Heart left ventricle (tissue), 13 donors: Measurements from ENCODE around the gene PASK.

Experiments
- POLR2A ChIP-seq, 2 donors: fragments of 450-650 bp; IDR thresholded peaks; one replicate each; pipeline ENCODE4 v1.6.1; 2017; ENCODE audit warnings: antibody characterized with exemption in 2 of 2, mild to moderate bottlenecking in 2 of 2, moderate library complexity in 2 of 2
- TF ChIP-seq, protein P1 (sequence below), 12 donors: fragments of 200-600 bp; sonication (generic) in 4 of 12; IDR thresholded peaks; one replicate each; pipeline versions ENCODE4 v1.5.0 to v1.8.0; 2018 to 2022; ENCODE audit warnings: antibody characterized with exemption in 12 of 12, mild to moderate bottlenecking in 5 of 12
- donor health status: ischemic (EF 13 %, LVEDD 7.1; RV severe dilation, severe dysfunction).
- donor health status: DM: no; HTN: yes; CAD: no.
- donor health status: DM: no; HTN: no; CAD: no.
- donor health status: ischemic (EF 25% LVEDD 6.9; RV normal size, moderate dysfunction).
- donor health status: ischemic (EF 25% LVEDD 5.7; RV mildly dilated, moderate dysfunction).
- donor health status: ischemic (EF 35%, LVEDD 5.7; RV mildly dilated, moderate dysfunction).
- donor health status: nonischemic (EF 11% LVEDD 7.7; RV severe dilation, severe dysfunction).
- donor health status: DM: yes; HTN: yes; CAD: no.
- donor health status: PGD.
- donor health status: ischemic (EF 29% LVEDD 5.4; RV normal size, mild dysfunction).
- donor health status: nonischemic (EF 23%, LVEDD 6.1; RV moderate dilation, normal function).

GRCh38 chr2:241136661-241137260, 12.5 kb downstream of the PASK start:
- TF ChIP-seq, protein P1, sequence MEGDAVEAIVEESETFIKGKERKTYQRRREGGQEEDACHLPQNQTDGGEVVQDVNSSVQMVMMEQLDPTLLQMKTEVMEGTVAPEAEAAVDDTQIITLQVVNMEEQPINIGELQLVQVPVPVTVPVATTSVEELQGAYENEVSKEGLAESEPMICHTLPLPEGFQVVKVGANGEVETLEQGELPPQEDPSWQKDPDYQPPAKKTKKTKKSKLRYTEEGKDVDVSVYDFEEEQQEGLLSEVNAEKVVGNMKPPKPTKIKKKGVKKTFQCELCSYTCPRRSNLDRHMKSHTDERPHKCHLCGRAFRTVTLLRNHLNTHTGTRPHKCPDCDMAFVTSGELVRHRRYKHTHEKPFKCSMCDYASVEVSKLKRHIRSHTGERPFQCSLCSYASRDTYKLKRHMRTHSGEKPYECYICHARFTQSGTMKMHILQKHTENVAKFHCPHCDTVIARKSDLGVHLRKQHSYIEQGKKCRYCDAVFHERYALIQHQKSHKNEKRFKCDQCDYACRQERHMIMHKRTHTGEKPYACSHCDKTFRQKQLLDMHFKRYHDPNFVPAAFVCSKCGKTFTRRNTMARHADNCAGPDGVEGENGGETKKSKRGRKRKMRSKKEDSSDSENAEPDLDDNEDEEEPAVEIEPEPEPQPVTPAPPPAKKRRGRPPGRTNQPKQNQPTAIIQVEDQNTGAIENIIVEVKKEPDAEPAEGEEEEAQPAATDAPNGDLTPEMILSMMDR (IDR thresholded peaks at IDR 0.05): no peak
- no peak for TF ChIP-seq POLR2A (IDR thresholded peaks at IDR 0.05)
